GM10266 (cell line): Measurements from ENCODE around the gene PKHD1.

Experiments used
- DNase-seq: peaks from one replicate; pipeline ENCODE4 v3.0.0; 2012; ENCODE audit errors: extremely low spot score
- CTCF ChIP-seq: IDR thresholded peaks from 2 replicates; pipeline ENCODE4 v1.5.1; 2012; ENCODE audit warnings: mild to moderate bottlenecking, low read depth; ENCODE audit not compliant: control insufficient read depth, insufficient read depth; ENCODE audit errors: missing control alignments

PKHD1 gene

GRCh38 chr6:51684603-51685002 is 402.8 kb downstream of the PKHD1 start:
- DNase-seq: no peak
- no peak for TF ChIP-seq CTCF

- no peak for DNase-seq
- TF ChIP-seq CTCF: no peak
These were observed 403.4 kb downstream of the PKHD1 start for GRCh38 chr6:51684038-51684437.

GRCh38 chr6:51678905-51679620 is 408.4 kb downstream of the PKHD1 start:
- TF ChIP-seq CTCF: no peak
- DNase-seq: no peak

- no peak for DNase-seq
- no peak for TF ChIP-seq CTCF
These were observed 409.1 kb downstream of the PKHD1 start for GRCh38 chr6:51678274-51678673.

GRCh38 chr6:51675922-51676275 is 411.5 kb downstream of the PKHD1 start:
- no peak for DNase-seq
- TF ChIP-seq CTCF: no peak

- no peak for TF ChIP-seq CTCF
- DNase-seq: no peak
These were observed 412.1 kb downstream of the PKHD1 start for GRCh38 chr6:51675020-51675921.

- TF ChIP-seq CTCF: no peak
- no peak for DNase-seq
These were observed 423.9 kb downstream of the PKHD1 start for GRCh38 chr6:51663525-51663924.
